SK-N-SH treated with all-trans-retinoic acid at 6 μM for 48 hours (cell line): ENCODE results near the gene CETP.

Source experiments
- ARNTL ChIP-seq: fragments of 450-650 bp; formaldehyde crosslinking; IDR thresholded peaks from 2 replicates; pipeline ENCODE4 v1.5.0; 2020; ENCODE audit warnings: low read depth, mild to moderate bottlenecking, moderate library complexity, borderline replicate concordance
- CSDC2 ChIP-seq: fragments of 250-450 bp; sonication (Bioruptor Pico); IDR thresholded peaks from 2 replicates; pipeline ENCODE4 v1.5.0; 2020; ENCODE audit warnings: mild to moderate bottlenecking, moderate library complexity
- ISL1 ChIP-seq: fragments of 250-450 bp; sonication (Bioruptor Pico); IDR thresholded peaks from 2 replicates; pipeline ENCODE4 v2.1.2; 2022; ENCODE audit warnings: mild to moderate bottlenecking, moderate library complexity
- PATZ1 ChIP-seq: fragments of 250-450 bp; sonication (Bioruptor Pico); IDR thresholded peaks from 2 replicates; pipeline ENCODE4 v1.8.0; 2020; ENCODE audit warnings: mild to moderate bottlenecking, moderate library complexity, borderline replicate concordance
- RARB ChIP-seq: fragments of 250-450 bp; sonication (Bioruptor Pico); IDR thresholded peaks from 2 replicates; pipeline ENCODE4 v1.8.0; 2021; ENCODE audit warnings: mild to moderate bottlenecking, moderate library complexity
- SNAI2 ChIP-seq: fragments of 250-450 bp; sonication (Bioruptor Pico); IDR thresholded peaks from 2 replicates; pipeline ENCODE4 v1.5.0; 2020; ENCODE audit warnings: mild to moderate bottlenecking, moderate library complexity
- TCF4 ChIP-seq: fragments of 250-450 bp; sonication (Bioruptor Pico); IDR thresholded peaks from 2 replicates; pipeline ENCODE4 v1.8.0; 2021; ENCODE audit warnings: mild to moderate bottlenecking, moderate library complexity, borderline replicate concordance
- TOX ChIP-seq: fragments of 250-450 bp; sonication (Bioruptor Pico); IDR thresholded peaks from 2 replicates; pipeline ENCODE4 v1.8.0; 2021; ENCODE audit warnings: mild to moderate bottlenecking, moderate library complexity, borderline replicate concordance
- TSHZ2 ChIP-seq: fragments of 250-450 bp; sonication (Bioruptor Pico); IDR thresholded peaks from 2 replicates; pipeline ENCODE4 v1.5.0; 2020; ENCODE audit warnings: mild to moderate bottlenecking, moderate library complexity
- ZFP30 ChIP-seq: fragments of 450-650 bp; formaldehyde crosslinking; IDR thresholded peaks from 2 replicates; pipeline ENCODE4 v1.5.0; 2022; ENCODE audit warnings: mild to moderate bottlenecking, moderate library complexity
- ZNF565 ChIP-seq: fragments of 450-650 bp; formaldehyde crosslinking; conservative IDR thresholded peaks from 2 replicates; pipeline ENCODE4 v1.5.0; 2020; ENCODE audit warnings: low read depth, mild to moderate bottlenecking, moderate library complexity
- ZNF70 ChIP-seq: fragments of 450-650 bp; formaldehyde crosslinking; IDR thresholded peaks from 2 replicates; pipeline ENCODE4 v1.5.0; 2020; ENCODE audit warnings: mild to moderate bottlenecking, moderate library complexity
- ZNF8 ChIP-seq: fragments of 450-650 bp; formaldehyde crosslinking; IDR thresholded peaks from 2 replicates; pipeline ENCODE4 v1.5.0; 2020; ENCODE audit warnings: mild to moderate bottlenecking, moderate library complexity
- TF ChIP-seq, protein P1 (sequence below): fragments of 250-450 bp; sonication (Bioruptor Pico); IDR thresholded peaks from 2 replicates; pipeline ENCODE4 v1.5.1; 2020; ENCODE audit warnings: low read depth, mild to moderate bottlenecking, moderate library complexity

- TF ChIP-seq ZNF8 (CRISPR knock-in tag) (no peak), ARNTL (CRISPR knock-in tag) (no peak), TOX (CRISPR knock-in tag) (no peak), ISL1 (no peak), ZFP30 (CRISPR knock-in tag) (no peak), ZNF70 (CRISPR knock-in tag) (no peak), SNAI2 (CRISPR knock-in tag) (no peak), PATZ1 (no peak), RARB (CRISPR knock-in tag) (no peak), TSHZ2 (CRISPR knock-in tag) (no peak), TCF4 (CRISPR knock-in tag) (no peak), CSDC2 (CRISPR knock-in tag) (no peak), ZNF565 (no peak)
- TF ChIP-seq, protein P1, sequence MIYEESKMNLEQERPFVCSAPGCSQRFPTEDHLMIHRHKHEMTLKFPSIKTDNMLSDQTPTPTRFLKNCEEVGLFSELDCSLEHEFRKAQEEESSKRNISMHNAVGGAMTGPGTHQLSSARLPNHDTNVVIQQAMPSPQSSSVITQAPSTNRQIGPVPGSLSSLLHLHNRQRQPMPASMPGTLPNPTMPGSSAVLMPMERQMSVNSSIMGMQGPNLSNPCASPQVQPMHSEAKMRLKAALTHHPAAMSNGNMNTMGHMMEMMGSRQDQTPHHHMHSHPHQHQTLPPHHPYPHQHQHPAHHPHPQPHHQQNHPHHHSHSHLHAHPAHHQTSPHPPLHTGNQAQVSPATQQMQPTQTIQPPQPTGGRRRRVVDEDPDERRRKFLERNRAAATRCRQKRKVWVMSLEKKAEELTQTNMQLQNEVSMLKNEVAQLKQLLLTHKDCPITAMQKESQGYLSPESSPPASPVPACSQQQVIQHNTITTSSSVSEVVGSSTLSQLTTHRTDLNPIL (CRISPR knock-in tag): no peak
Measured at GRCh38 chr16:57016301-57016700, 54.6 kb downstream of the CETP start.
